ENCODE data around the gene STK33.

Gene STK33

GRCh38 chr11:8586805-8587204 is 7.2 kb downstream of the STK33 start:
- Histone ChIP-seq H3K4me3 (ENCODE audit: insufficient read length, low read depth) (no peak overlapping the region), H3K9me3 (ENCODE audit: insufficient read depth, low read length) (peaks cover 6% of the 10 kb centered on the region; the same call in 1 of the 2 replicates), H3K9ac (ENCODE audit: insufficient read length, low read depth) (no peak overlapping the region), H3K27me3 (ENCODE audit: insufficient read depth, insufficient read length) (no peaks in the 10 kb centered on the region), H3K4me1 (ENCODE audit: insufficient read depth, insufficient read length) (peaks cover 4% of the 10 kb centered on the region), H3K36me3 (ENCODE audit: insufficient read depth, insufficient read length, low read length) (no peaks in the 10 kb centered on the region)
- TF ChIP-seq SUZ12 (IDR thresholded peaks at IDR 0.05; ENCODE audit: extremely low read depth, insufficient read depth, insufficient read length): no peak
- TF ChIP-seq ZNF274 (IDR thresholded peaks at IDR 0.05; ENCODE audit: low read depth, low read length): no peak
- no peak for DNase-seq (ENCODE audit: low read depth, low spot score)

- H3K9me3 ChIP-seq (ENCODE audit: insufficient read depth, low read length): peaks cover 6% of the 10 kb centered on the region; the same call in 1 of the 2 replicates
- H3K4me3 ChIP-seq (ENCODE audit: insufficient read length, low read depth): no peak overlapping the region
- H3K9ac ChIP-seq (ENCODE audit: insufficient read length, low read depth): no peak overlapping the region
- H3K36me3 ChIP-seq (ENCODE audit: insufficient read depth, insufficient read length, low read length): no peaks in the 10 kb centered on the region
- no peak for DNase-seq (ENCODE audit: low read depth, low spot score)
- H3K4me1 ChIP-seq (ENCODE audit: insufficient read depth, insufficient read length): peaks cover 4% of the 10 kb centered on the region
- H3K27me3 ChIP-seq (ENCODE audit: insufficient read depth, insufficient read length): no peaks in the 10 kb centered on the region
- TF ChIP-seq SUZ12 (IDR thresholded peaks at IDR 0.05; ENCODE audit: extremely low read depth, insufficient read depth, insufficient read length) (no peak), YY1 (IDR thresholded peaks at IDR 0.05; ENCODE audit: insufficient read depth, insufficient read length) (no peak), ZNF274 (IDR thresholded peaks at IDR 0.05; ENCODE audit: low read depth, low read length) (no peak)
Measured at GRCh38 chr11:8586184-8586583, 7.8 kb downstream of the STK33 start.

- Histone ChIP-seq H3K4me3 (ENCODE audit: insufficient read length, low read depth) (no peak overlapping the region), H3K36me3 (ENCODE audit: insufficient read depth, insufficient read length, low read length) (no peaks in the 10 kb centered on the region), H3K27me3 (ENCODE audit: insufficient read depth, insufficient read length) (no peaks in the 10 kb centered on the region), H3K9ac (ENCODE audit: insufficient read length, low read depth) (no peak overlapping the region), H3K4me1 (ENCODE audit: insufficient read depth, insufficient read length) (peaks cover 4% of the 10 kb centered on the region), H3K9me3 (ENCODE audit: insufficient read depth, low read length) (peaks cover 6% of the 10 kb centered on the region; the same call in 1 of the 2 replicates)
- TF ChIP-seq ZNF274 (IDR thresholded peaks at IDR 0.05; ENCODE audit: low read depth, low read length): no peak
- no peak for TF ChIP-seq YY1 (IDR thresholded peaks at IDR 0.05; ENCODE audit: insufficient read depth, insufficient read length)
- no peak for DNase-seq (ENCODE audit: low read depth, low spot score)
Measured at GRCh38 chr11:8584511-8584910, 9.5 kb downstream of the STK33 start.

GRCh38 chr11:8584082-8584481 is 9.9 kb downstream of the STK33 start:
- TF ChIP-seq SUZ12 (IDR thresholded peaks at IDR 0.05; ENCODE audit: extremely low read depth, insufficient read depth, insufficient read length) (no peak), ZNF274 (IDR thresholded peaks at IDR 0.05; ENCODE audit: low read depth, low read length) (no peak), YY1 (IDR thresholded peaks at IDR 0.05; ENCODE audit: insufficient read depth, insufficient read length) (no peak)
- Histone ChIP-seq H3K9me3 (ENCODE audit: insufficient read depth, low read length) (peaks cover 6% of the 10 kb centered on the region; the same call in 1 of the 2 replicates), H3K27me3 (ENCODE audit: insufficient read depth, insufficient read length) (no peaks in the 10 kb centered on the region), H3K9ac (ENCODE audit: insufficient read length, low read depth) (no peak overlapping the region), H3K36me3 (ENCODE audit: insufficient read depth, insufficient read length, low read length) (no peaks in the 10 kb centered on the region), H3K4me3 (ENCODE audit: insufficient read length, low read depth) (no peak overlapping the region), H3K4me1 (ENCODE audit: insufficient read depth, insufficient read length) (peaks cover 4% of the 10 kb centered on the region)
- DNase-seq (ENCODE audit: low read depth, low spot score): no peak

GRCh38 chr11:8581300-8581699 is 12.7 kb downstream of the STK33 start:
- no peaks in the 10 kb centered on the region for H3K4me1 ChIP-seq (ENCODE audit: insufficient read depth, insufficient read length)
- H3K27me3 ChIP-seq (ENCODE audit: insufficient read depth, insufficient read length): no peaks in the 10 kb centered on the region
- H3K36me3 ChIP-seq (ENCODE audit: insufficient read depth, insufficient read length, low read length): no peaks in the 10 kb centered on the region
- no peak for DNase-seq (ENCODE audit: low read depth, low spot score)
- TF ChIP-seq YY1 (IDR thresholded peaks at IDR 0.05; ENCODE audit: insufficient read depth, insufficient read length) (no peak), SUZ12 (IDR thresholded peaks at IDR 0.05; ENCODE audit: extremely low read depth, insufficient read depth, insufficient read length) (no peak), ZNF274 (IDR thresholded peaks at IDR 0.05; ENCODE audit: low read depth, low read length) (no peak)
- H3K9me3 ChIP-seq (ENCODE audit: insufficient read depth, low read length): peaks cover 10% of the 10 kb centered on the region
- no peak overlapping the region for H3K9ac ChIP-seq (ENCODE audit: insufficient read length, low read depth)
- no peak overlapping the region for H3K4me3 ChIP-seq (ENCODE audit: insufficient read length, low read depth)

GRCh38 chr11:8577791-8578581 is 16.0 kb downstream of the STK33 start:
- Histone ChIP-seq H3K4me1 (ENCODE audit: insufficient read depth, insufficient read length) (no peaks in the 10 kb centered on the region), H3K9ac (ENCODE audit: insufficient read length, low read depth) (no peak overlapping the region), H3K4me3 (ENCODE audit: insufficient read length, low read depth) (no peak overlapping the region), H3K36me3 (ENCODE audit: insufficient read depth, insufficient read length, low read length) (no peaks in the 10 kb centered on the region), H3K9me3 (ENCODE audit: insufficient read depth, low read length) (peaks cover 10% of the 10 kb centered on the region), H3K27me3 (ENCODE audit: insufficient read depth, insufficient read length) (no peaks in the 10 kb centered on the region)
- no peak for TF ChIP-seq YY1 (IDR thresholded peaks at IDR 0.05; ENCODE audit: insufficient read depth, insufficient read length)
- no peak for TF ChIP-seq ZNF274 (IDR thresholded peaks at IDR 0.05; ENCODE audit: low read depth, low read length)
- no peak for TF ChIP-seq SUZ12 (IDR thresholded peaks at IDR 0.05; ENCODE audit: extremely low read depth, insufficient read depth, insufficient read length)
- no peak for DNase-seq (ENCODE audit: low read depth, low spot score)

GRCh38 chr11:8574798-8575197 is 19.2 kb downstream of the STK33 start:
- Histone ChIP-seq H3K9me3 (ENCODE audit: insufficient read depth, low read length) (peaks cover 10% of the 10 kb centered on the region), H3K36me3 (ENCODE audit: insufficient read depth, insufficient read length, low read length) (no peaks in the 10 kb centered on the region), H3K4me3 (ENCODE audit: insufficient read length, low read depth) (no peak overlapping the region), H3K9ac (ENCODE audit: insufficient read length, low read depth) (no peak overlapping the region), H3K27me3 (ENCODE audit: insufficient read depth, insufficient read length) (no peaks in the 10 kb centered on the region), H3K4me1 (ENCODE audit: insufficient read depth, insufficient read length) (no peaks in the 10 kb centered on the region)
- no peak for TF ChIP-seq ZNF274 (IDR thresholded peaks at IDR 0.05; ENCODE audit: low read depth, low read length)
- DNase-seq (ENCODE audit: low read depth, low spot score): no peak

Data from NT2/D1 (cell line).